Sigmoid colon (tissue), 7 donors: Measurements from ENCODE around the gene TNNC2. TPM values are rescaled to one million over a fixed set of nuclear protein-coding genes. Genes with fewer than 3 reads are reported as not detected.
"Not testable (repeated sequence)": the region's sequence is repeated elsewhere in the genome, so short reads cannot be mapped to it uniquely, and the experiment has no call there.

Experiments used
- DNase-seq: peaks from one replicate; pipeline ENCODE4 v3.0.0-alpha.2; 2019
- H3K27ac ChIP-seq, 4 donors: fragments of 200-600 bp; sonication (generic); one replicate each; pipeline ENCODE4 v1.5.1; 2016 to 2019; ENCODE audit warnings: mild to moderate bottlenecking in 1 of 4
- H3K27me3 ChIP-seq, 3 donors: fragments of 200-600 bp; sonication (generic); one replicate each; pipeline ENCODE4 v1.5.1; 2019; ENCODE audit warnings: mild to moderate bottlenecking in 1 of 3
- H3K36me3 ChIP-seq, 4 donors: fragments of 200-600 bp; sonication (generic); one replicate each; pipeline ENCODE4 v1.5.1; 2016 to 2019
- H3K4me1 ChIP-seq, 4 donors: fragments of 200-600 bp; sonication (generic); one replicate each; pipeline ENCODE4 v1.5.1; 2017 to 2019
- H3K4me3 ChIP-seq, 4 donors: fragments of 200-600 bp; sonication (generic); one replicate each; pipeline ENCODE4 v1.5.1; 2017 to 2019; ENCODE audit warnings: mild to moderate bottlenecking in 2 of 4, moderate library complexity in 1 of 4
- H3K9me3 ChIP-seq, 4 donors: fragments of 200-600 bp in 3 of 4; sonication (generic) in 3 of 4; one replicate each; pipeline versions ENCODE4 v1.5.1 to v1.6.1; 2013 to 2019
- CTCF ChIP-seq, 4 experiments: fragments of 450-650 bp in 3 of 4; fragments of 200-600 bp in 1 of 4; IDR thresholded peaks; one replicate each; pipeline ENCODE4 v1.5.1; 2016 to 2019; ENCODE audit warnings: antibody characterized with exemption in 4 of 4, mild to moderate bottlenecking in 3 of 4, moderate library complexity in 2 of 4
- EP300 ChIP-seq, 4 donors: sonication (generic); formaldehyde crosslinking; IDR thresholded peaks; one replicate each; pipeline ENCODE4 v1.6.1; 2017; ENCODE audit warnings: antibody characterized with exemption in 4 of 4
- POLR2A ChIP-seq, 2 donors: fragments of 450-650 bp; IDR thresholded peaks; one replicate each; pipeline ENCODE4 v1.6.1; 2016; ENCODE audit warnings: antibody characterized with exemption in 2 of 2, mild to moderate bottlenecking in 2 of 2, moderate library complexity in 2 of 2
- POLR2AphosphoS5 ChIP-seq, 4 donors: sonication (generic); formaldehyde crosslinking; IDR thresholded peaks; one replicate each; pipeline ENCODE4 v1.6.1; 2017; ENCODE audit warnings: antibody characterized with exemption in 4 of 4
- WGBS, 2 donors: extraction: QIAGEN DNeasy Blood & Tissue Kit; methylation state at CpG; one replicate each; pipeline ENCODE4 v1.1.7; 2013; 5-methylcytosine and 5-hydroxymethylcytosine counted together
- intact Hi-C: fragments of 100-400 bp; cut with DNase I; formaldehyde crosslinking; loops from one replicate; pipeline ENCODE4 v1.15.1; 2023
- polyA plus RNA-seq, 3 donors: library from polyadenylated mRNA; stranded (reverse); fragments of 200-250 nt; gene quantifications; one replicate each; pipeline ENCODE4 v1.2.3, GENCODE V29; 2013
- total RNA-seq, 4 donors: library from RNA; depleted of rRNA; stranded (reverse); fragments of >200 nt; gene quantifications; one replicate each; pipeline ENCODE4 v1.1.0, GENCODE V29; 2016
- donor health status: healthy with polysubstance abuse.
- donor health status: Bipolar disorder and iron deficiency.
- donor health status: healthy.

Gene TNNC2
- total and polyA plus RNA-seq, 7 donors: 0.95 to 15.6 (median 2.9) TPM; not detected in 2

- WGBS, 2 donors: 6% methylated on average over 35 of the region's 35 CpGs
- peaks cover 0 to 46% (median 39%) of the 10 kb centered on the region in 4 donors for H3K4me1 ChIP-seq
- no peaks in the 10 kb centered on the region for H3K27me3 ChIP-seq
- intact Hi-C loops: loop anchor here (5.0 kb wide), 2 partner anchors 59 to 139 kb away; partner anchors contain the start of genes CTSA, NEURL2 and ZNF335
- H3K36me3 ChIP-seq: peaks cover 0 to 17% (median 0%) of the 10 kb centered on the region in 4 donors
- DNase-seq: peak; percentile 97
- H3K4me3 ChIP-seq: peak within 1 kb of the TSS; percentile 65 to 78 (median 73)
- H3K9me3 ChIP-seq: no peaks in the 10 kb centered on the region
- TF ChIP-seq CTCF (IDR thresholded peaks at IDR 0.05): no peak
- peak in 1 of 2 donors; percentile 14 for TF ChIP-seq POLR2A (IDR thresholded peaks at IDR 0.05)
- peak; percentile 45 to 84 (median 66) for TF ChIP-seq POLR2AphosphoS5 (IDR thresholded peaks at IDR 0.05)
- peak in 2 of 4 donors; percentile 15 for TF ChIP-seq EP300 (IDR thresholded peaks at IDR 0.05)
- peak within 1 kb of the TSS; percentile 91 to 97 (median 94) for H3K27ac ChIP-seq
Observed at GRCh38 chr20:45833030-45833882, 6.1 kb upstream of the TNNC2 start, which contains the start of gene SNX21. Gene SNX21, plus strand, starts transcription at chr20:45833799. Its CDS starts 121 bp downstream, at chr20:45833920.

DNA sequence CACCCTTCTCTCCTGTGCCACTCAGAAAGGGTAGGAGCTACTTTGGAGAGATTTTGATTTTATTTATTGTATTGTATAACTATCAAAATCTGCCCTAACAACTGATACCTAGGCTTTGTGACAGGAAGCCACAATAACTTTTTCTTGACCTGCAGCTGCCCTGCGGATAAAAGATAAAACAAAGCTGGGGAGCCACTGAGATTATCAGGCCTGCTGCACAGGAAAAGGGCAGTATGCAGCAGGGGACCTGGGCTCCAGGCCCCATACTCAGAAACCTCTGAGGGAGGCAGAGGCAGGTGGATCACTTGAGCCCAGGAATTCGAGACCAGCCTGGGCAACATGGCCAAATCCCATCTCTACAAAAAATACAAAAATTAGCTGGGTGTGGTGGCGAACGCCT, 5.5 kb upstream of the TNNC2 start:
- H3K4me3 ChIP-seq: peak overlapping the region in 2 of 4 donors; percentile 65 to 76
- 83 to 87% methylated on average over 4 of the region's 4 CpGs for WGBS, 2 donors

DNA sequence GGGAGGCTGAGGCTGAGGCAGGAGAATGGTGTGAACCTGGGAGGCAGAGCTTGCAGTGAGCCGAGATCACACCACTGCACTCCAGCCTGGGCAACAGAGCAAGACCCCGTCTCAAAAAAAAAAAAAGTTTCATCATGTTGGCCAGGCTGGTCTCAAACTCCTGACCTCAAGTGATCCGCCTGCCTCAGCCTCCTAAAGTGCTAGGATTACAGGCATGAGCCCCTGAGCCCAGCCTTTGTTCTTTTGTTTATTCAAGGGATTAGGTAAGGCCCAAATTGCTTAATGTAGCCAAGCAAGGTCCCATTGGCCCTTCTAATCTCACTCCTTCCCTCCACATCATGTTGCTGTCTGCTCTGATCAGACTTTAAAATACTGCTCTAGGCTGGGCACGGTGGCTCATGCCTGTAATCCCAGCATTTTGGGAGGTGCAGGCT, 2.6 kb upstream of the TNNC2 start:
- intact Hi-C loops: loop anchor here (5.0 kb wide), 2 partner anchors 63 to 143 kb away; partner anchors contain the start of genes CTSA, NEURL2 and ZNF335
- not testable (repeated sequence) for DNase-seq, H3K9me3 ChIP-seq, H3K27me3 ChIP-seq, H3K36me3 ChIP-seq, H3K4me3 ChIP-seq
- Histone ChIP-seq H3K4me1 (peaks cover 0 to 39% (median 31%) of the 10 kb centered on the region in 4 donors), H3K27ac (peak overlapping the region in 1 of 4 donors; percentile 66)
- WGBS, 2 donors: 85 to 91% methylated on average over 4 of the region's 4 CpGs

More for the DNA sequence above, 5.5 kb upstream of the TNNC2 start:
- Histone ChIP-seq H3K9me3 (no peaks in the 10 kb centered on the region), H3K36me3 (peaks cover 0 to 11% (median 0%) of the 10 kb centered on the region in 4 donors), H3K4me1 (peaks cover 0 to 46% (median 39%) of the 10 kb centered on the region in 4 donors), H3K27me3 (no peaks in the 10 kb centered on the region), H3K27ac (peak overlapping the region; percentile 91 to 97 (median 94))
- no peak for TF ChIP-seq POLR2A (IDR thresholded peaks at IDR 0.05)
- DNase-seq: no peak
- intact Hi-C loops: loop anchor here (5.0 kb wide), 2 partner anchors 60 to 140 kb away; partner anchors contain the start of genes CTSA, NEURL2 and ZNF335

GRCh38 chr20:45828589-45828988, 1.5 kb upstream of the TNNC2 start:
- TF ChIP-seq CTCF (IDR thresholded peaks at IDR 0.05): no peak
- TF ChIP-seq POLR2A (IDR thresholded peaks at IDR 0.05): no peak
- no peak for TF ChIP-seq POLR2AphosphoS5 (IDR thresholded peaks at IDR 0.05)
- TF ChIP-seq EP300 (IDR thresholded peaks at IDR 0.05): no peak
- peaks cover 0 to 5% (median 0%) of the 10 kb centered on the region in 3 donors for H3K27me3 ChIP-seq
- DNase-seq: no peak
- peak overlapping the region in 2 of 4 donors; percentile 14 to 66 for H3K27ac ChIP-seq
- H3K9me3 ChIP-seq: no peaks in the 10 kb centered on the region
- no peak overlapping the region for H3K4me3 ChIP-seq
- WGBS, 2 donors: 75 to 83% methylated on average over 2 of the region's 2 CpGs
- intact Hi-C loops: no loop called here
- no peaks in the 10 kb centered on the region for H3K36me3 ChIP-seq
- H3K4me1 ChIP-seq: peaks cover 0 to 41% (median 37%) of the 10 kb centered on the region in 4 donors

- Histone ChIP-seq H3K4me3 (no peak overlapping the region), H3K9me3 (no peaks in the 10 kb centered on the region), H3K36me3 (no peaks in the 10 kb centered on the region), H3K27me3 (peaks cover 0 to 8% (median 0%) of the 10 kb centered on the region in 3 donors), H3K27ac (peak overlapping the region in 1 of 4 donors; percentile 65), H3K4me1 (peaks cover 0 to 42% (median 34%) of the 10 kb centered on the region in 4 donors)
- no peak for DNase-seq
- WGBS, 2 donors: 76 to 87% methylated on average over 6 of the region's 6 CpGs
- TF ChIP-seq POLR2AphosphoS5 (IDR thresholded peaks at IDR 0.05) (no peak), CTCF (IDR thresholded peaks at IDR 0.05) (no peak), EP300 (IDR thresholded peaks at IDR 0.05) (no peak), POLR2A (IDR thresholded peaks at IDR 0.05) (no peak)
- intact Hi-C loops: no loop called here
Observed at GRCh38 chr20:45827712-45828111, 600 bp upstream of the TNNC2 start.
